HEK293T (cell line): ENCODE measurements around the gene KIF9.
"Not testable (repeated sequence)": the region's sequence is repeated elsewhere in the genome, so short reads cannot be mapped to it uniquely, and the experiment has no call there.

Source experiments
- ARNT ChIP-seq: fragments of 450-650 bp; IDR thresholded peaks from 2 replicates; pipeline ENCODE4 v1.6.1; 2017; ENCODE audit warnings: mild to moderate bottlenecking
- BHLHE40 ChIP-seq: fragments of 450-650 bp; IDR thresholded peaks from 2 replicates; pipeline ENCODE4 v1.6.1; 2016; ENCODE audit warnings: mild to moderate bottlenecking, moderate library complexity, borderline replicate concordance
- CTBP1 ChIP-seq: fragments of 450-650 bp; IDR thresholded peaks from 2 replicates; pipeline ENCODE4 v1.6.1; 2016; ENCODE audit warnings: borderline replicate concordance
- ELF4 ChIP-seq: fragments of 450-650 bp; IDR thresholded peaks from 2 replicates; pipeline ENCODE4 v1.6.1; 2017; ENCODE audit warnings: antibody characterized with exemption
- FOXA1 ChIP-seq: fragments of 450-650 bp; IDR thresholded peaks from 2 replicates; pipeline ENCODE4 v1.6.1; 2016; ENCODE audit warnings: mild to moderate bottlenecking
- FOXK2 ChIP-seq: fragments of 450-650 bp; IDR thresholded peaks from 2 replicates; pipeline ENCODE4 v1.6.1; 2016; ENCODE audit warnings: mild to moderate bottlenecking
- FOXM1 ChIP-seq: fragments of 450-650 bp; IDR thresholded peaks from 2 replicates; pipeline ENCODE4 v1.6.1; 2017; ENCODE audit warnings: mild to moderate bottlenecking, borderline replicate concordance
- HDGF ChIP-seq: fragments of 450-650 bp; IDR thresholded peaks from 2 replicates; pipeline ENCODE4 v1.6.1; 2017; ENCODE audit warnings: antibody characterized with exemption, borderline replicate concordance
- LEF1 ChIP-seq: fragments of 450-650 bp; IDR thresholded peaks from 2 replicates; pipeline ENCODE4 v1.6.1; 2017; ENCODE audit warnings: mild to moderate bottlenecking, borderline replicate concordance
- NFRKB ChIP-seq: fragments of 450-650 bp; IDR thresholded peaks from 2 replicates; pipeline ENCODE4 v1.6.1; 2016; ENCODE audit warnings: mild to moderate bottlenecking, moderate library complexity
- SP1 ChIP-seq: fragments of 450-650 bp; IDR thresholded peaks from 2 replicates; pipeline ENCODE4 v1.6.1; 2017
- SUZ12 ChIP-seq: fragments of 450-650 bp; IDR thresholded peaks from 2 replicates; pipeline ENCODE4 v1.6.1; 2016; ENCODE audit warnings: mild to moderate bottlenecking
- TARDBP ChIP-seq: fragments of 450-650 bp; IDR thresholded peaks from 2 replicates; pipeline ENCODE4 v1.6.1; 2016
- TF ChIP-seq, protein P1 (sequence below): fragments of 450-650 bp; IDR thresholded peaks from 2 replicates; pipeline ENCODE4 v1.6.1; 2016

DNA sequence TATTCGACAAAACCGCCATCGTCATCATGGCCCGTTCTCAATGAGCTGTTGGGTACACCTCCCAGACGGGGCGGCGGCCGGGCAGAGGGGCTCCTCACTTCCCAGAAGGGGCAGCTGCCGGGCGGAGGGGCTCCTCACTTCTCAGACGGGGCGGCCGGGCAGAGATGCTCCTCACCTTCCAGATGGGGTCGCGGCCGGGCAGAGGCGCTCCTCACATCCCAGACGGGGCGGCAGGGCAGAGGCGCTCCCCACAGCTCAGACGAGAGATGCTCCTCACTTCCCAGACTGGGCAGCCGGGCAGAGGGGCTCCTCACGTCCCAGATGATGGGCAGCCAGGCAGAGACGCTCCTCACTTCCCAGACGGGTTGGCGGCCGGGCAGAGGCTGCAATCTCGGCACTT is 26.6 kb upstream of the KIF9 start:
- not testable (repeated sequence) for TF ChIP-seq HDGF, BHLHE40, SUZ12, NFRKB, SP1, FOXA1, LEF1, FOXM1, TARDBP, ELF4, FOXK2, ARNT, CTBP1
- TF ChIP-seq, protein P1, sequence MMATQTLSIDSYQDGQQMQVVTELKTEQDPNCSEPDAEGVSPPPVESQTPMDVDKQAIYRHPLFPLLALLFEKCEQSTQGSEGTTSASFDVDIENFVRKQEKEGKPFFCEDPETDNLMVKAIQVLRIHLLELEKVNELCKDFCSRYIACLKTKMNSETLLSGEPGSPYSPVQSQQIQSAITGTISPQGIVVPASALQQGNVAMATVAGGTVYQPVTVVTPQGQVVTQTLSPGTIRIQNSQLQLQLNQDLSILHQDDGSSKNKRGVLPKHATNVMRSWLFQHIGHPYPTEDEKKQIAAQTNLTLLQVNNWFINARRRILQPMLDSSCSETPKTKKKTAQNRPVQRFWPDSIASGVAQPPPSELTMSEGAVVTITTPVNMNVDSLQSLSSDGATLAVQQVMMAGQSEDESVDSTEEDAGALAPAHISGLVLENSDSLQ = not testable (repeated sequence)
